ENCODE data around the gene STIP1.

STIP1 gene

DNA sequence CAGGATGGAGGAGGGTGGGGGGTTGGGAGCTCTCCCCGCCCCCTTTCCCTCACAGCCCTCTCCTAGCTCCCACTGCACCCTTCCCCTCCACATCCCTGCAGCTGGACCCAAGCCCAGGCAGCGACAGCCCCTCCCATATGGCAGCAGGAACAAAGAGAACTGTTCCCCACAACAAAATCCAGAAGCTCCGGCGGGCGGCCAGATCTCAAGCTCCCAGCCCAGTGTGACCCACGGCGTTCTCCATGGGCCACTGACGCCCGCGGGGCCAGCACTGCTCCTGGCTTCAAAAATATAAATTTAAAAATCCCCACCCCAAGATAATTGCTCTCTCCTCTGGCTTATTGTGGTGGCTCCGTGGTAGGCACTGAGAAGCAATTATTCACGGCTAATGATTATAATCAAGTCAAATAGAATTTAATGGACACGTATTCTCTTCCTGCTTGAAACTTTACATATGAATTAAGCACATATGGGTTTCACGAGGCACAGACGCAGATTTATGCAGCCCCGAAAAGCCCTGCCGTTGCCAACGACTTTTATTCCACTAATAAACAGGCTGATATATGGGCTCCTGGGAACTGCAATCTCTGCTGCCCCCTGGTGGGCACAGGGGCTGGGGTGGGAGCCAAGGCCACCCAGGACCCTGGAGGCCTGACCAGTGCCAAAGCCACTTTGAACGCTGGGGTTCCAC lies 37.6 kb upstream of the STIP1 start:
- H3K9me3 ChIP-seq (ENCODE audit: control insufficient read depth, low read length), result no peaks in the 10 kb centered on the region
- H2AFZ ChIP-seq, result no peak overlapping the region
- no peak overlapping the region for H3K27ac ChIP-seq
- no peak overlapping the region for H3K9ac ChIP-seq
- TF ChIP-seq, protein P1, sequence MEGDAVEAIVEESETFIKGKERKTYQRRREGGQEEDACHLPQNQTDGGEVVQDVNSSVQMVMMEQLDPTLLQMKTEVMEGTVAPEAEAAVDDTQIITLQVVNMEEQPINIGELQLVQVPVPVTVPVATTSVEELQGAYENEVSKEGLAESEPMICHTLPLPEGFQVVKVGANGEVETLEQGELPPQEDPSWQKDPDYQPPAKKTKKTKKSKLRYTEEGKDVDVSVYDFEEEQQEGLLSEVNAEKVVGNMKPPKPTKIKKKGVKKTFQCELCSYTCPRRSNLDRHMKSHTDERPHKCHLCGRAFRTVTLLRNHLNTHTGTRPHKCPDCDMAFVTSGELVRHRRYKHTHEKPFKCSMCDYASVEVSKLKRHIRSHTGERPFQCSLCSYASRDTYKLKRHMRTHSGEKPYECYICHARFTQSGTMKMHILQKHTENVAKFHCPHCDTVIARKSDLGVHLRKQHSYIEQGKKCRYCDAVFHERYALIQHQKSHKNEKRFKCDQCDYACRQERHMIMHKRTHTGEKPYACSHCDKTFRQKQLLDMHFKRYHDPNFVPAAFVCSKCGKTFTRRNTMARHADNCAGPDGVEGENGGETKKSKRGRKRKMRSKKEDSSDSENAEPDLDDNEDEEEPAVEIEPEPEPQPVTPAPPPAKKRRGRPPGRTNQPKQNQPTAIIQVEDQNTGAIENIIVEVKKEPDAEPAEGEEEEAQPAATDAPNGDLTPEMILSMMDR (IDR thresholded peaks at IDR 0.05), result peak; percentile 61
- no peak overlapping the region for H3K4me2 ChIP-seq (ENCODE audit: low read length)
- H3K27me3 ChIP-seq (ENCODE audit: control insufficient read depth, insufficient read depth, low read length), result no peaks in the 10 kb centered on the region
- no peaks in the 10 kb centered on the region for H3K79me2 ChIP-seq
- no peaks in the 10 kb centered on the region for H3K36me3 ChIP-seq (ENCODE audit: control insufficient read depth, insufficient read depth, low read length)
- H3K4me3 ChIP-seq (ENCODE audit: low read depth, low read length), result no peak overlapping the region
- H3K4me1 ChIP-seq, result no peaks in the 10 kb centered on the region

DNA sequence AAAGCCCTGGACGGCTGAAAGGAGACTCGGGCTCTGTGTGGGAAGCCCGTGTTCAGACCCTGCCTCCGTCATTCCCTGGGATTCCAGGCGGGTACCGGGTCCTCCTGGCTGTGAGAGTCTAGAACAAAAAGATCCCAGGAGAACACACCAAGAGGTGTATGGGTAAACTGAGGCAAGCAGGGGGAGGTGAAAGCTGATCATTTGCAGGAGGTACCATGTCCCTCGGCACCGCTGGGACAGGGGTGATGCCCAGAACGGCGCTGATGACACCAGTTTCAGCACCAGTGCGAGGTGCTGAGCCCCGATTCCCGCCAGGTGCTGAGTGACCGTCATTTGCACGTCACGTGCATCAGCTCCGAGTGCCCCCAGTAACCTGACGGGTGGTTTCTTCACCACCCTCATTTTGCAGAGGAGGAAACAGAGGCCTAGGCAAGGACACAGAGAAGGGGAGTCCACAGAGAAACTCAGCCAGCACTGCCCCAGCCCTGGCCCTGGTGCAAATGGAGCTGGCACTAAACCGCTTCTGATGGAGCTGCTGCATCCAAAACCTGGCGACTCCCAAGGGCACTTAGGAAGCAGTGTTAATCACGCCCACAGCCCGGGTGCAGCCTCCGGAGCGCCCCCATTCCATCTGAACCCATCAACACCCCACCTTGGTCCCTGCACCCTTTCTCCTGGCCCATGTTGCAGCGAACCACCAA lies 36.9 kb upstream of the STIP1 start:
- Histone ChIP-seq H3K4me3 (ENCODE audit: low read depth, low read length) (no peak overlapping the region), H3K36me3 (ENCODE audit: control insufficient read depth, insufficient read depth, low read length) (no peaks in the 10 kb centered on the region)

DNA sequence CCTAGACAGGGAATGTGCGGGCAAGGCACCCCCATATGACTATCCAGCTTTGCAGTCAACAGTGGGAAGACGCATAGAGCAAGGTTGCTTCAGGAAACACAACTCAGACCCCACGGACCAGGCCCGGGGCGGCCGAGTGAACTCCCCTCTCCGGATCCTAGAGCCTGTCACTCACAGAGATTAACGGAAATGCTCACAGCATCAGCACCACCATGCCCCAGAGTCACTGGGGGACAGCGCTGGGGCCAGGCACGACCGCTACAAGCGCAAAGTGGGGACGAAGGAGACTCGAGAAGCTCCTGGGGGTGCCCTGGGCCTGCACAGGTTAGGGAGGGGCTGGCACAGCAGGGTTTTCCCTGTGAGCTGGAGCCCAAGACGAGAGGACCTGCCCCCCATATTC lies 35.9 kb upstream of the STIP1 start:
- Histone ChIP-seq H3K4me3 (ENCODE audit: low read depth, low read length) (no peak overlapping the region), H3K4me1 (no peaks in the 10 kb centered on the region), H3K27me3 (ENCODE audit: control insufficient read depth, insufficient read depth, low read length) (no peaks in the 10 kb centered on the region), H2AFZ (no peak overlapping the region), H3K79me2 (no peaks in the 10 kb centered on the region), H3K27ac (no peak overlapping the region), H3K9me3 (ENCODE audit: control insufficient read depth, low read length) (no peaks in the 10 kb centered on the region), H3K36me3 (ENCODE audit: control insufficient read depth, insufficient read depth, low read length) (no peaks in the 10 kb centered on the region), H3K4me2 (ENCODE audit: low read length) (no peak overlapping the region), H3K9ac (no peak overlapping the region)
- TF ChIP-seq, protein P1 (IDR thresholded peaks at IDR 0.05), result no peak

More for the DNA sequence above, 36.9 kb upstream of the STIP1 start:
- H3K4me2 ChIP-seq (ENCODE audit: low read length), result no peak overlapping the region
- H3K79me2 ChIP-seq, result no peaks in the 10 kb centered on the region
- H3K27ac ChIP-seq, result no peak overlapping the region
- TF ChIP-seq, protein P1 (IDR thresholded peaks at IDR 0.05), result no peak
- no peak overlapping the region for H2AFZ ChIP-seq
- no peaks in the 10 kb centered on the region for H3K9me3 ChIP-seq (ENCODE audit: control insufficient read depth, low read length)
- no peak overlapping the region for H3K9ac ChIP-seq
- no peaks in the 10 kb centered on the region for H3K4me1 ChIP-seq
- no peaks in the 10 kb centered on the region for H3K27me3 ChIP-seq (ENCODE audit: control insufficient read depth, insufficient read depth, low read length)

DNA sequence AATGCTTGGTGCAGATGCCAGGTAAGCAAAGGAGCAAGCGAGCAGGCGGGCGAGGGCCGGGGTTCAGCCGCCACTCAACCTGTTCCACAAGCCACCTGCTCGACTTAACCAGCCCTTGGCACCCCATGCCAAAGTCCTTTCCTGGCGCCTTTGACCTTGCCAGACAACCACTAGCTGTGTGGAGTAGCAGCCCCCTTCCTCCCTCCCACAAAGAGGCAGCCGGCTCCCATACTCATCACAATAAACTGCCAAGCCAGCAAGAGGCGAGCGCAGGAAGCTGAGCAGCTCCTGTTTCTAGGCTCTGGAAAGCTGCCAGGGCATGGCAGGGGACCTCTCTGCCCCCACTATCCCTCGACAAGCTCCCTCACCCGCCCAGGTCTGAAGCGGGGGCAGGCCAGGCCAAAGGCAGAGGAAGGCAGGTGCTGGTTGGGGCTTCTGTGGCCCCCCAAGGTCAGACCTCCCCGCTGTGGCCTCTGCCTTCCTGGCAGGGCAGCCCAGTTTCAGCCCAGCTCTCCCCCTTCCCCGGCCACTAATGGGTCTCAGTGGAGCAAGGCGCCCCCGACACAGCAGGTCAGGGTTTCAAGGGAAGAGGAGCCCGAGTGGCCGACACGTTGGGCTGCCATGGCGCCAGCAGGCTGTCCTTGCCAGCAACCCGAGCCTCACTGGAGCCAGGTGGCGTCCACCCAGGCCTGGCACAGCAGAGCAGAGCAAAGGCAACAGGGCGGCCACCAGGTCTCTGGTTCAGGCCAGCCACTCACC lies 35.3 kb upstream of the STIP1 start:
- Histone ChIP-seq H3K4me2 (ENCODE audit: low read length) (no peak overlapping the region), H3K9me3 (ENCODE audit: control insufficient read depth, low read length) (no peaks in the 10 kb centered on the region), H3K9ac (no peak overlapping the region), H3K36me3 (ENCODE audit: control insufficient read depth, insufficient read depth, low read length) (no peaks in the 10 kb centered on the region), H3K4me3 (ENCODE audit: low read depth, low read length) (no peak overlapping the region), H3K27ac (peak overlapping the region; percentile 3), H3K79me2 (no peaks in the 10 kb centered on the region), H3K4me1 (no peaks in the 10 kb centered on the region), H2AFZ (peak overlapping the region; percentile 64), H3K27me3 (ENCODE audit: control insufficient read depth, insufficient read depth, low read length) (no peaks in the 10 kb centered on the region)
- TF ChIP-seq, protein P1 (IDR thresholded peaks at IDR 0.05), result no peak

Measured in parathyroid adenoma (tissue), 2 donors.